Measurements from ENCODE around the gene UHRF1.
A peak's percentile ranks its signal among the peaks of the same experiment; 100 is the strongest.
"Not testable (repeated sequence)": the region's sequence is repeated elsewhere in the genome, so short reads cannot be mapped to it uniquely, and the experiment has no call there.

UHRF1 gene

GRCh38 chr19:4909156-4909896 is at the start of gene UHRF1:
UHRF1 (plus strand) TSS chr19:4909501; CDS start chr19:4910886, 1,385 bp downstream.
- no peak for DNase-seq

GRCh38 chr19:4859697-4860096 is 49.6 kb upstream of the UHRF1 start:
- DNase-seq = no peak

- DNase-seq = no peak
Observed at GRCh38 chr19:4861147-4861546, 48.2 kb upstream of the UHRF1 start.

- peak; percentile 31 for DNase-seq
Observed at GRCh38 chr19:4866595-4867424, 42.5 kb upstream of the UHRF1 start.

DNA sequence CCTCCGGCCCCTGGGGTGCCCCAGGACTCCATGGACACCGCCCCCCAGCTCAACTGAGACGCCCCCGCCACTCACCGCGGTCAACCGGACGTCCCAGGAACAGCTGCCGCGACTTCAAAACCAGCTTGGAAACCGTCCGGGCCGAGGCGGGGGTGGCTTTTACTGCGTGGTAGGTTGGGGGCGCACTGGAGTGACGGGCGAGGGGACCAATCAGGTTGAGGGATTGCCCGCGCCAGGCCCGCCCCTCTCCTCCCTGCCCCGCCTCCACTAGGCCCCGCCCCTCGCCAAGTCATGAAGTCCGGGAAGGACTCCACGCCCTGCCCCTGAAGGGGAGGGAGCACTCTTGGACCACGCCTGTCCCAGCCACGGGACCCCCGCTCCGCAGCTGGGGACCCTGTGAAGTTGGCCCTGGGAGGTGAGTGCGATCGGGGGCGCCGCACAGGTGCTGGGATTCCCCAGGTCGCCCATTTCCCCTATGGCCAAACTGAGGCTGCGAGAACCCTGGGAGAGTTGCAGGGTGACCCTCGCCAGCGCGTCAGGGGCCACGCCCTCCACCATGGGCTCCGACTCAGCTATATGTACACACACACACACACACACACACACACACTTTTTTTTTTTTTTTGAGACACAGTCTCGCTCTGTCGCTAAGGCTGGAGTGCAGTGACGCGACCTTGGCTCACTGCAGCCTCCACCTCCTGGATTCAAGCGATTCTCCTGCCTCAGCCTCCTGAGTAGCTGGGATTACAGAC is 41.6 kb upstream of the UHRF1 start, which contains the start of gene PLIN3:
Gene PLIN3, minus strand, starts transcription at position 134 of the 752 bp plus-strand sequence. CDS start 6,273 bp downstream, outside the sequence.
- DNase-seq = peak; percentile 84

- no peak for DNase-seq
Observed at GRCh38 chr19:4868286-4868834, 40.9 kb upstream of the UHRF1 start.

- no peak for DNase-seq
Observed at GRCh38 chr19:4870025-4870700, 39.1 kb upstream of the UHRF1 start.

DNA sequence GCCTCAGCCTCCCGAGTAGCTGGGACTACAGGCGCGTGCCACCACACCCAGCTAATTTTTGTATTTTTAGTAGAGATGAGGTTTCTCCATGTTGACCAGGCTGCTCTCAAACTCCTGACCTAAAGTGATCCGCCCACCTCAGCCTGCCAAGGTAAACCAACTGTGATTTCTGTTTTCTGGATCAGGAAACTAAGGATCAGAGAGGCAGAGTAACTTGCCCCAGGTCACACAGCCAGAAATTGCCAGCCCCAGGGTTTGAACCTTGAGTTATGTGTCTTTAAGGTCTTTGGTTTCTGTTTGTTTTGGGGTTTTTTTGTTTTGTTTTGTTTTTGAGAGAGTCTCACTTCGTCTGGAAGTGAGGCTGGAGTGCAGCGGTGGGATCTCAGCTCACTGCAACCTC is 37.6 kb upstream of the UHRF1 start:
- DNase-seq = no peak

DNA sequence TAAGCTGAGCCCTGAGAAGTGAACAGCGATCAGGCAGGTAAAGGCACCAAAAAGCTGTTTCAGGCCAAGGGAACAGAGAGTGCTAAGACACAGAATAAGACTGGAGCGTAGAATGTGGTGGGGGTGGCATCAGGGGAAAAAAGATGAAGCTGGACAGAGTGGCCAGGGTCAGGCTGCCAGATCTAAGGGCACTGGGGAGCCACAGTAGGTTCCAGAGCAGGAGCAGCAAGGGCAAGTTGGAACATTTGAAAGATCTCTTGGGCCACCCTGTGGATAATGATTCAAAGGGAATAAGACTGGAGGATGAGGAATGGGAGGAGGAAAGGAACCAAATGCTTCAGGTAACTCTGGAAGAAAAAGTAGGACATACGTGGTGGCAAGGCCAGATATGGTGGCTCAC is 35.4 kb upstream of the UHRF1 start:
- DNase-seq = no peak

DNA sequence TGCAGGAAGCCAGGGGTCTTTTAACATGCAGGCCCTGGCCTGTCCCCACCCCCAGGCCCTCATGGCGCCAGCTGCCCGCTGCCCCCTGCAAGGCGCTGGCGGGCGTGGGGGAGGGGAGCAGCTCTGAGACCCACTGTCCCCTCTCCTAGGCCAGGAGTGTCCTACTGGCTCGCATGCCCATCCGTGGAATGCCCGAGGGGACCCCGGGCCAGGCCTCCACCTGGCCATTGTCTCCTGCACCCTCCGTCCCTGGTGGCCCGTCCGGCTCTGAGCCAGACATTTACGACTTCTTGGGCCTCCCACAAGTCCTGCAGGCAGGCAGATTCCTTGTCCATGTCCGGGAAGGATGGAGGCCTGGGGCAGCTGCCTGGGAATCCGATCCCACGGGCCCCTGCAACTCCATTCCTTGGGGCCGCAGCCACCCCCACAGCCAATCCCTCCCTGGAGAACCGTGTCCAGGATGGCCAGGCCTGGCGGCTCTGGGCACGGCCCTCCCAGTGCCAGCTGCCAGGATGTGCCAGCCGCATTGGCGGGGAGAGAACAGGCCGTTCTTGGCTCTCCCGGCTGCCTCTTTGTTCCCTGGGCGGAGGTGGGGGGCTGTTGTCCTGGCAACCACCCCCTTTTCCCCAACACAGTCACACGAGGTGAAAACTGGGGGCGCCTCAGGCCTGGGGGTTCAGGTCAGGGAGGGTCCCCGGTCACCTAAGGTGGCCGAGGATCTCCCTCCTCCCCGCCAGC is 31.4 kb upstream of the UHRF1 start:
- no peak for DNase-seq

DNA sequence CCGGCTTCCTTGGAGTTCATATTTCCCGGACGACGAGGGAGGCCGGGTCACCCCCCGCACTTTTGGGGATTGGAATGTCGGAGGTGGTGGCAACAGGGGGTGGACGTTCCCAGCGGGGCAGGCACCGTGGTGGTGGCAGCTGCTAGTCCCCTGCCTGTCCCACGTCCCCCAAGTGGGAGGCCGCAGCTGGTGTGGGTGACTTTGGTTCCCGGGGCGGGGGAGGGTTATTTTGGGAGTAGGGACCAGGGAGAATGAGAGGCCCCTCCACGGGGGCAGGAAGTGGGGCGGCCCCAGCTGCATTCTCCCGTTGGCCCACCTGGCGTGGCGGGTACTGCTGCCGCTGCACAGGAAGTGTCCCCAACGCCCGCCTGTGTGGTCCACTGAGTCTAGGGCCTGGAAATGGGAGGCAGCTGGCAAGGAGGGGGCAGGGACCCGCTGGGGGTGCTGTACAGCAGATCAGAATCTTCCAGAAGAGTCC is 30.8 kb upstream of the UHRF1 start:
- DNase-seq = no peak

DNA sequence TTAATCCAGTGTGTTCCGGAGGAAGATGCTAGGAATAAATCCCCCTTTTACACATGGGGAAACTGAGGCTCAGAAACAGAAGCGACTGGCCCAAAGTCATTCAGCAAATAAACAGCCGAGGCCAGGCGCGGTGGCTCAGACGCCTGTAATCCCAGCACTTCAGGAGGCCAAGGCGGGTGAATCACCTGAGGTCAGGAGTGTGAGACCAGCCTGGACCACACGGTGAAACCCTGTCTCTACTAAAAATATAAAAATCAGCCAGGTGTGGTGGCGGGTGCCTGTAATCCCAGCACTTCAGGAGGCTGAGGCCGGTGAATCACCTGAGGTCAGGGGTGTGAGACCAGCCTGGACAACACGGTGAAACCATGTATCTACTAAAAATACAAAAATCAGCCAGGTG is 30.3 kb upstream of the UHRF1 start:
- DNase-seq = no peak

DNA sequence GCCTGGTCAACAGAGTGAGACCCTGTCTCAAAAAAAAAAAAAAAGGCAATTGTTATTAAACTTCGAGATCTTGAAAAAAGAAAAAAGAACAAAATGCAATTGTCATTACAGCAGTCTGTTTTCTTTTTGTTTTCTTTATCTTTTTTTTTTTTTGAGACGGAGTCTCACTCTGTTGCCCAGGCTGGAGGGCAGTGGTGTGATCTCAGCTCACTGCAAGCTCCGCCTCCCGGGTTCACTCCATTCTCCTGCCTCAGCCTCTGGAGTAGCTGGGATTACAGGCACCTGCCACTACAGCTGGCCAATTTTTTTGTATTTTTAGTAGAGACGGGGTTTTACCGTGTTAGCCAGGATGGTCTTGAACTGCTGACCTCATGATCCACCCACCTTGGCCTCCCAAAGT is 26.4 kb upstream of the UHRF1 start:
- DNase-seq = not testable (repeated sequence)

DNA sequence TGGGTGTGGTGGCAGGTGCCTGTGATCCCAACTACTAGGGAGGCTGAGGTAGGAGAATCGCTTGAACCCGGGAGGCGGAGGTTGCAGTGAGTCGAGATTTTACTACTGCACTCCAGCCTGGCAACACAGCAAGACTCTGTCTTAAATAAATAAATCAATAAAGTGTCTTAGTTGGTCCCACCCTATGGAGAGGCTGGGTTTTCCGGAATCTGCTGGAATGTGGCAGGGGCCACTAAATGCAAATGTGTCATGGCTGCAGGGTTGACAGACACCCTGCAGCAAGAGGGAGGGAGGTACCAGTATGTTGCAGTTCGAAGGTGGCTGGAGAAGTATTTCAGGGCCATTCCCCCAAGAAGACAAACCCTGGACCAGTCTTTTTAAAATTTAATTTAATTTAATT is 24.3 kb upstream of the UHRF1 start:
- not testable (repeated sequence) for DNase-seq

DNA sequence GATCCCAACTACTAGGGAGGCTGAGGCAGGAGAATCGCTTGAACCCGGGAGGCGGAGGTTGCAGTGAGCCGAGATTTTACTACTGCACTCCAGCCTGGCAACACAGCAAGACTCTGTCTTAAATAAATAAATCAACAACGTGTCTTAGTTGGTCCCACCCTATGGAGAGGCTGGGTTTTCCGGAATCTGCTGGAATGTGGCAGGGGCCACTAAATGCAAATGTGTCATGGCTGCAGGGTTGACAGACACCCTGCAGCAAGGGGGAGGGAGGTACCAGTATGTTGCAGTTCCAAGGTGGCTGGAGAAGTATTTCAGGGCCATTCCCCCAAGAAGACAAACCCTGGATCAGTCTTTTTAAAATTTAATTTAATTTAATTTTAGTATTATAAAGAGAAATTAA is 21.5 kb upstream of the UHRF1 start:
- DNase-seq = not testable (repeated sequence)

- DNase-seq = no peak
Observed at GRCh38 chr19:4889034-4889815, 20.1 kb upstream of the UHRF1 start.

DNA sequence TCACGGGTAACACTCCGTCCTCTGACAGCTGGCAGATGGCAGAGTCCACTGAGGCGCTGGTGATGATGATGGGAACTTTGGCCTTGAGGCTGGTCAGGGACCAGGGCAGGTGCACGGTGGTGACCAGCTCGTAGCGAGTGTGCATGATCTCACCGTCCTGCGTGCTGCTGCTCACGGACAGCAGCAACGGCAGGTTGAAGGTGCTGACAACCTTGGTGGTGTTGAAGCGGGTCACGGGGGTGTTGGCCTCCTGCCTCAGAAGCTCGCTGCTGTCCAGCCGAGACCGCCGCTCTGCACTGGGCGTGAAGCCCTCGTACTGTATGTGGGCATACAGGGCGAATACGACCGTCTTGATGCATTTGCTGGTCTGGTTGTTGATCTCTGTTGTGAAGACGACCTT is 18.2 kb upstream of the UHRF1 start:
- DNase-seq = no peak

- not testable (repeated sequence) for DNase-seq
Observed at GRCh38 chr19:4892962-4893361, 16.3 kb upstream of the UHRF1 start.

DNA sequence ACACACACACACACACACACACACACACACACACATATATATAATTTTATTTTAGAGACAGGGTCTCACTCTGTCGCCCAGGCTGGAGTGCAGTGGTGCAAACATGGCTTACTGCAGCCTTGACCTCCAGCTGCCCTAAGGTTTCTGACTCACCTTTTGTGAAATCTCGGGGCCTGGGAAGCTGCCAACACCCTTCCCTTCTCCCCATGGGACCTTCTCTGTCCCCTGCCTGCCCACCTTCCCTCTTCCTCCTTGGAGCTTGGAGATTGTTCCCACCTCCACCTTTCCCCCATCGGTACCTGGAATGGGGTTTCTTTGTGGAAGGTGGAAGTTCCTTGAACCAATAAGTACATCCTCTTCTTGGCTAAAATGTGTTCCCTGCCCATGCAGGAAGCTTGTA is 12.9 kb upstream of the UHRF1 start:
- DNase-seq = no peak

- no peak for DNase-seq
Observed at GRCh38 chr19:4897146-4897545, 12.2 kb upstream of the UHRF1 start.

DNA sequence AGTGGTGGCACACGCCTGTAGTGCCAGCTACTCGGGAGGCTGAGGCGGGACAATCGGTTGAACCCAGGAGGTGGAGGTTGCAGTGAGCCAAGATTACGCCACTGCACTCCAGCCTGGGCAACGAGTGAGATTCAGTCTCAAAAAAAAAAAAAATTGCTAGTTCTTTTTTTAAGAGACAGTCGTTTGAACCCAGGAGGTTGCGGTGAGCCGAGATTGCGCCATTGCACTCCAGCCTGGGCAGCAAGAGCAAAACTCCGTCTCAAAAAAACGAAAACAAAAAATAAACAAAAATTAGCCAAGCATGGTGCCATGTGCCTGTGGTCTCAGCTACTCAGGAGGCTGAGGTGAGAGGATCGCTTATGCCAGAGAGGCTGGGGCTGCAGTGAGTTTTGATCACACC is 8.4 kb upstream of the UHRF1 start:
- not testable (repeated sequence) for DNase-seq
